Stomach smooth muscle (tissue), 2 donors: Measurements from ENCODE around the gene ATG2A.

ENCODE experiments used
- H3K27ac ChIP-seq: one replicate; pipeline ENCODE4 v1.7.0; 2013; ENCODE audit warnings: mild to moderate bottlenecking, low read length, inconsistent platforms
- H3K27me3 ChIP-seq, 2 donors: one replicate each; pipeline ENCODE4 v1.7.0; 2013; ENCODE audit warnings: low read length in 2 of 2; ENCODE audit not compliant: insufficient read depth in 2 of 2, control insufficient read depth in 1 of 2
- H3K36me3 ChIP-seq, 2 donors: one replicate each; pipeline ENCODE4 v1.7.0; 2013; ENCODE audit warnings: low read length in 2 of 2; ENCODE audit not compliant: control insufficient read depth in 2 of 2, insufficient read depth in 2 of 2
- H3K4me1 ChIP-seq: one replicate; pipeline ENCODE4 v1.7.0; 2013; ENCODE audit warnings: low read length; ENCODE audit not compliant: control insufficient read depth, insufficient read depth
- H3K4me3 ChIP-seq, 2 donors: one replicate each; pipeline ENCODE4 v1.7.0; 2013; ENCODE audit warnings: low read length in 2 of 2
- H3K9ac ChIP-seq, 2 donors: one replicate each; pipeline ENCODE4 v1.7.0; 2013; ENCODE audit warnings: low read length in 2 of 2, mild to moderate bottlenecking in 1 of 2
- H3K9me3 ChIP-seq, 2 donors: one replicate each; pipeline ENCODE4 v1.7.0; 2013; ENCODE audit warnings: low read length in 2 of 2; ENCODE audit not compliant: control insufficient read depth in 2 of 2
- donor health status: healthy.
- donor health status: Pancreatic carcinoma.

The ATG2A gene

GRCh38 chr11:64875369-64876228, 41.4 kb downstream of the ATG2A start:
- peak overlapping the region; percentile 89 for H3K27ac ChIP-seq
- no peaks in the 10 kb centered on the region for H3K27me3 ChIP-seq
- peaks cover 70% of the 10 kb centered on the region for H3K4me1 ChIP-seq
- peak overlapping the region; percentile 81 to 91 for H3K9ac ChIP-seq
- peaks cover 11 to 21% of the 10 kb centered on the region in 2 donors for H3K36me3 ChIP-seq
- peak overlapping the region; percentile 92 to 99 for H3K4me3 ChIP-seq
- H3K9me3 ChIP-seq, result no peaks in the 10 kb centered on the region

- Histone ChIP-seq H3K4me1 (peaks cover 77% of the 10 kb centered on the region), H3K9me3 (no peaks in the 10 kb centered on the region), H3K36me3 (peaks cover 11 to 21% of the 10 kb centered on the region in 2 donors), H3K27me3 (no peaks in the 10 kb centered on the region), H3K4me3 (peak overlapping the region in 1 of 2 donors; percentile 55), H3K9ac (peak overlapping the region in 1 of 2 donors; percentile 47), H3K27ac (peak overlapping the region; percentile 89)
Observed at GRCh38 chr11:64874308-64875240, 42.4 kb downstream of the ATG2A start.

DNA sequence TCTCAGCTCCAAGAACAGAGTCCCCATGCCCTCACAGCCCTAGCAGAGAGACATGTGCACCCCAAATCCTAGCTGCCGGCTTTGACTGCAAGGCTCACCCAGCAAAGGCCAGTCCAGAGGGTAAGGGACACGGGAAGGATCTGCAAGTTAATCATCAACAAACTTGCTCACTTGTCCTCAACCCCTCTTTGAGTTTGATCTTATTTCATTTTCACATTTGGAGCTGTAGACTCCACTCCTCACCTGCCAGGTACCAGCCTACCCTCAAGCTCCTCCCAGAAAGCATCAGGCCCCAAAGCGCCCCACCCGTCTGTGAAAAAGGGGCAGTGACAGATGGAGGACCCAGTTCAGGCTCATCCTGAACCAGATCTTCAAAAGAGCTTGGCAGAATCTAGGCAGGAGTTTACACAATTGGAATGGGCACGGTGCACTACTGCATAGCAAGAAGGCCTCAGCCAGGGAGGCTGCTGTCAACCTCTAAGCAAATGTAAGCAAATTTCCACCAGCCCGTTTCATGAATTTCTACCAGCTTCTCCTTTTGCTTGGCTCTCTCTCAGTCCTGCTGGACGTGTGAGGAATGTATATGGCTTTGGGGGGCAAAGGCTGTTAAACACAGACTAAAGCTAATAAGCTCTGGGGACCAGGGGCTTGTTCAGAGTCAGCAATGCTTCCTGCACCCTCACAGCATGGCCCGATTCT, 44.1 kb downstream of the ATG2A start:
- Histone ChIP-seq H3K4me1 (peaks cover 85% of the 10 kb centered on the region), H3K4me3 (peak overlapping the region; percentile 8 to 35), H3K27ac (peak overlapping the region; percentile 49), H3K27me3 (no peaks in the 10 kb centered on the region), H3K36me3 (peaks cover 11 to 21% of the 10 kb centered on the region in 2 donors), H3K9me3 (no peaks in the 10 kb centered on the region), H3K9ac (peak overlapping the region in 1 of 2 donors; percentile 47)

DNA sequence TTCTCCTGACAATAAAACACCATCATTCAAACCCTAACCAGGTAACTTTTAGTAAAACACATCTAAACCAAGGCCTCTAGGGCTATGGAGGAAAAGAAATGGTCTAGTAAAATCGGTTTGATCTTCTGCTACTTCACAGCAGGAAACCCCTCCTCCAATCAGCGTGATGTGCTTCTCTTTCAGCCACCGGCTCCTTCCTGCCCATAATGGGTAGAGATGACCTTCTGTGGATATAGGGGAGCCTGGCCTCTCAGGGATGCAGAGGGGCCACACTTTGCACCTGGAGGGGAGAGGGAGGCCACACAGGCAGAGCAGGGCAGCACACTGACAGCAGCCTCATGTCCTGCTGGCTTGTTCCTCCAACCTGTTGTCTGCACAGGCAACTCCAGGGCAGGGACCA, 45.5 kb downstream of the ATG2A start:
- H3K27ac ChIP-seq, result peak overlapping the region; percentile 99
- peaks cover 90% of the 10 kb centered on the region for H3K4me1 ChIP-seq
- peak overlapping the region in 1 of 2 donors; percentile 58 for H3K4me3 ChIP-seq
- H3K9me3 ChIP-seq, result no peaks in the 10 kb centered on the region
- peaks cover 11 to 21% of the 10 kb centered on the region in 2 donors for H3K36me3 ChIP-seq
- H3K27me3 ChIP-seq, result no peaks in the 10 kb centered on the region
- H3K9ac ChIP-seq, result peak overlapping the region; percentile 31 to 69

GRCh38 chr11:64870893-64871466, 46.0 kb downstream of the ATG2A start:
- peak overlapping the region; percentile 99 for H3K27ac ChIP-seq
- peak overlapping the region; percentile 31 to 58 for H3K4me3 ChIP-seq
- peaks cover 88% of the 10 kb centered on the region for H3K4me1 ChIP-seq

DNA sequence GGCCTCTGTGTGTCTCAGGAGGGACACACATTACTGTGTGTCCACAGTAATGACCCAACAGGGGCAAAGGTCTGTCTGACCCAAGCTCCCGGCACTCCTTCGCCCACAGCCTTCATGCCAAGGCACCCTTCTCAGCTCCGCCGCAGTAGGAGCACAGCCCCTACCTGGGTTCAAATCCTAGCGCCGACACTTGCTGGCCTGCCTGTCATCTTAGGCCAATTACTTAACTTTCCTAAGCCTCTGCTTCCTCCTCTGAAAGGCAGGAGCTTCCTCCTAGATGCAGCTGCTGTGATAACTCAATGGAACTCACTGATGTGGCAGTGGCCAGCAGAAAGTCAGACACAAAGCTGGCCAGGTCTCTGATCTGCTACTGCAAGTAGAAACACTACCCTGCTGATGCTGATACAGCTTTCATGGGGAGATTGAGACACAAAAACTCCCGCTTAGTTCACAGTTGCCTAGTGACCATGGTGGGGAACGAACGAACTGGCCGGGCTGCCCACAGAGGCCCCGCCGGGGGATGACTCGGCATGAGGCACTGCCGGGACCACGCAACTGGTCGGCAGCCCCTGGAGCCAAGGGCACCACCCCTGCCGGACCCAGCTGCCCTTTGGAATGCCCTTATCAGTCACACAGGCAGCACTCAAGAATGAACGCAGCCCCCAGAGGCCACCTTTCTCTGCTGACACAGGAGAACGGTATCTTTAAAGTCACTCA, 46.7 kb downstream of the ATG2A start:
- Histone ChIP-seq H3K4me1 (peaks cover 86% of the 10 kb centered on the region), H3K36me3 (peaks cover 11 to 21% of the 10 kb centered on the region in 2 donors), H3K9me3 (no peaks in the 10 kb centered on the region), H3K9ac (peak overlapping the region; percentile 31 to 69), H3K4me3 (peak overlapping the region; percentile 31 to 58), H3K27ac (peak overlapping the region; percentile 99), H3K27me3 (no peaks in the 10 kb centered on the region)

More at GRCh38 chr11:64870893-64871466, 46.0 kb downstream of the ATG2A start:
- Histone ChIP-seq H3K9me3 (no peaks in the 10 kb centered on the region), H3K36me3 (peaks cover 11 to 21% of the 10 kb centered on the region in 2 donors), H3K27me3 (no peaks in the 10 kb centered on the region), H3K9ac (peak overlapping the region; percentile 31 to 69)

GRCh38 chr11:64869571-64870175, 47.3 kb downstream of the ATG2A start:
- peak overlapping the region; percentile 27 to 58 for H3K4me3 ChIP-seq
- H3K27me3 ChIP-seq, result no peaks in the 10 kb centered on the region
- H3K9me3 ChIP-seq, result no peaks in the 10 kb centered on the region
- peaks cover 11 to 21% of the 10 kb centered on the region in 2 donors for H3K36me3 ChIP-seq
- H3K4me1 ChIP-seq, result peaks cover 86% of the 10 kb centered on the region
- peak overlapping the region; percentile 31 to 69 for H3K9ac ChIP-seq
- H3K27ac ChIP-seq, result peak overlapping the region; percentile 99

- Histone ChIP-seq H3K9ac (peak overlapping the region; percentile 31 to 36), H3K36me3 (peaks cover 11 to 18% of the 10 kb centered on the region in 2 donors), H3K9me3 (no peaks in the 10 kb centered on the region), H3K4me3 (peak overlapping the region in 1 of 2 donors; percentile 58), H3K27ac (peak overlapping the region; percentile 99), H3K27me3 (no peaks in the 10 kb centered on the region), H3K4me1 (peaks cover 87% of the 10 kb centered on the region)
Observed at GRCh38 chr11:64868904-64869570, 48.0 kb downstream of the ATG2A start.
